Panc1 (cell line): ENCODE results near the gene FRMD4A.

ENCODE experiments used
- POLR2AphosphoS5 ChIP-seq: IDR thresholded peaks from 2 replicates; pipeline ENCODE4 v1.6.1; 2012; ENCODE audit warnings: mild to moderate bottlenecking, low read depth, low read length, moderate library complexity
- REST ChIP-seq, 2 experiments: IDR thresholded peaks; 2 replicates each; pipeline ENCODE4 v1.6.1; 2011 to 2012; ENCODE audit warnings: low read depth in 2 of 2, control low read depth in 1 of 2, low read length in 1 of 2, mild to moderate bottlenecking in 1 of 2, moderate library complexity in 1 of 2; ENCODE audit not compliant: insufficient read depth in 1 of 2
- SIN3A ChIP-seq: IDR thresholded peaks from 2 replicates; pipeline ENCODE4 v1.6.1; 2012; ENCODE audit warnings: low read depth, mild to moderate bottlenecking, low read length, moderate library complexity, borderline replicate concordance; ENCODE audit not compliant: insufficient read depth
- TF ChIP-seq, protein P1 (sequence below): fragments of 450-650 bp; IDR thresholded peaks from 2 replicates; pipeline ENCODE4 v1.5.1; 2017; ENCODE audit warnings: mild to moderate bottlenecking

DNA sequence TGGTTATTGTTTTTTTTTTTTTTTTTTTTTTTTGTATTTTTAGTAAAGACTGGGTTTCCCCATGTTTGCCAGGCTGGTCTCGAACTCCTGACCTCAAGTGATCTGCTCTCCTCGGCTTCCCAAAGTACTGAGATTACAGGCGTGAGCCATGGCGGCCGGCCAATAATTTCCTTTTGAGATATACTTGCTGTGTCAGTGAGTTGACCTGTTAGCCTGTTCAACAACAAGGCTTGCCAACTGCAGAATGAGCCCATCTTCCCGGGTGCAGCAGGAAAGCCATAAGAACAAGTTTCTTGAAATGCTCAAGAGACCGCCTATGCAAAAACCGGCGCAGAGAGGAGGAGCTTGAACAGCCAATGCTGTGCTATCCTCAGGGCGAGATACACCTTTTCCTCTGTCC, 631.5 kb downstream of the FRMD4A start:
- TF ChIP-seq, protein P1, sequence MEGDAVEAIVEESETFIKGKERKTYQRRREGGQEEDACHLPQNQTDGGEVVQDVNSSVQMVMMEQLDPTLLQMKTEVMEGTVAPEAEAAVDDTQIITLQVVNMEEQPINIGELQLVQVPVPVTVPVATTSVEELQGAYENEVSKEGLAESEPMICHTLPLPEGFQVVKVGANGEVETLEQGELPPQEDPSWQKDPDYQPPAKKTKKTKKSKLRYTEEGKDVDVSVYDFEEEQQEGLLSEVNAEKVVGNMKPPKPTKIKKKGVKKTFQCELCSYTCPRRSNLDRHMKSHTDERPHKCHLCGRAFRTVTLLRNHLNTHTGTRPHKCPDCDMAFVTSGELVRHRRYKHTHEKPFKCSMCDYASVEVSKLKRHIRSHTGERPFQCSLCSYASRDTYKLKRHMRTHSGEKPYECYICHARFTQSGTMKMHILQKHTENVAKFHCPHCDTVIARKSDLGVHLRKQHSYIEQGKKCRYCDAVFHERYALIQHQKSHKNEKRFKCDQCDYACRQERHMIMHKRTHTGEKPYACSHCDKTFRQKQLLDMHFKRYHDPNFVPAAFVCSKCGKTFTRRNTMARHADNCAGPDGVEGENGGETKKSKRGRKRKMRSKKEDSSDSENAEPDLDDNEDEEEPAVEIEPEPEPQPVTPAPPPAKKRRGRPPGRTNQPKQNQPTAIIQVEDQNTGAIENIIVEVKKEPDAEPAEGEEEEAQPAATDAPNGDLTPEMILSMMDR = no peak
- TF ChIP-seq REST (IDR thresholded peaks at IDR 0.05; ENCODE audit: insufficient read depth in 1 of 2, low read depth in 2 of 2, low read length in 1 of 2) (no peak), POLR2AphosphoS5 (no peak), SIN3A (no peak)
